ENCODE measurements around the gene RTKN. TPM values are rescaled to one million over a fixed set of nuclear protein-coding genes. Genes with fewer than 3 reads are reported as not detected.

RTKN gene
- total and polyA plus RNA-seq, 9 of the 15 experiments (the other 6 are each of a cell fraction or from before 2014, with no cell fraction given), result 0.14 to 6.9 (median 3.6) TPM

DNA sequence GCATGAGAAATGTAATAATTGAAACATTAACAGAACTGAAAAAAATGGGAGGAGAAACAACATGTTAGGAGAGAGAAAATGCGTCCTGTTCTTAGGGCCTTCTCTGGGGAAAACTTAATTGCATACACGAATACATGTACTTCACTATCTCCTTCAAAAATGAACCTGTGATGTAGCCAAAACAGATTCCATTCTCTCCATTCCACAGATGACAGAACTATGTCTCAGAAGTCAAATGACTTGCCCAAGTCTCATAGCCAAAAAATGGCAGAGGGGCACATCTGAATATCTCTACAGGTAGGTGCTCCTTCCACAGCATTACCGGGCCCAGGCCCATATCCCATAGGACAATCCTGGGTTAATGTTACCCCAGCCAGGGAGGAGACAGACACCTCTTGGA, 57.7 kb downstream of the RTKN start:
- TF ChIP-seq, protein P1, sequence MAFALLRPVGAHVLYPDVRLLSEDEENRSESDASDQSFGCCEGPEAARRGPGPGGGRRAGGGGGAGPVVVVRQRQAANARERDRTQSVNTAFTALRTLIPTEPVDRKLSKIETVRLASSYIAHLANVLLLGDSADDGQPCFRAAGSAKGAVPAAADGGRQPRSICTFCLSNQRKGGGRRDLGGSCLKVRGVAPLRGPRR (CRISPR knock-in tag; IDR thresholded peaks at IDR 0.05), result no peak
- TF ChIP-seq ZFP36 (IDR thresholded peaks at IDR 0.05; ENCODE audit: low read depth, low read length, partially characterized antibody) (no peak), ZNF707 (CRISPR knock-in tag; conservative IDR thresholded peaks at IDR 0.05) (no peak), HIVEP1 (CRISPR knock-in tag; IDR thresholded peaks at IDR 0.05) (no peak), CBFA2T3 (IDR thresholded peaks at IDR 0.05) (no peak), ZNF57 (CRISPR knock-in tag; IDR thresholded peaks at IDR 0.05) (no peak), KLF1 (tag; IDR thresholded peaks at IDR 0.05) (no peak), ZNF584 (CRISPR knock-in tag; IDR thresholded peaks at IDR 0.05; ENCODE audit: low read depth) (no peak), CBX8 (IDR thresholded peaks at IDR 0.05; ENCODE audit: borderline replicate concordance, extremely low read depth, low read depth, low read length, poor library complexity, severe bottlenecking) (no peak), GATAD2A (IDR thresholded peaks at IDR 0.05) (no peak)
- TF ChIP-seq, protein P2, sequence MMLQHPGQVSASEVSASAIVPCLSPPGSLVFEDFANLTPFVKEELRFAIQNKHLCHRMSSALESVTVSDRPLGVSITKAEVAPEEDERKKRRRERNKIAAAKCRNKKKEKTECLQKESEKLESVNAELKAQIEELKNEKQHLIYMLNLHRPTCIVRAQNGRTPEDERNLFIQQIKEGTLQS (IDR thresholded peaks at IDR 0.05), result no peak
- TF ChIP-seq, protein P2 (CRISPR knock-in tag; conservative IDR thresholded peaks at IDR 0.05), result no peak
- TF ChIP-seq, protein P3, sequence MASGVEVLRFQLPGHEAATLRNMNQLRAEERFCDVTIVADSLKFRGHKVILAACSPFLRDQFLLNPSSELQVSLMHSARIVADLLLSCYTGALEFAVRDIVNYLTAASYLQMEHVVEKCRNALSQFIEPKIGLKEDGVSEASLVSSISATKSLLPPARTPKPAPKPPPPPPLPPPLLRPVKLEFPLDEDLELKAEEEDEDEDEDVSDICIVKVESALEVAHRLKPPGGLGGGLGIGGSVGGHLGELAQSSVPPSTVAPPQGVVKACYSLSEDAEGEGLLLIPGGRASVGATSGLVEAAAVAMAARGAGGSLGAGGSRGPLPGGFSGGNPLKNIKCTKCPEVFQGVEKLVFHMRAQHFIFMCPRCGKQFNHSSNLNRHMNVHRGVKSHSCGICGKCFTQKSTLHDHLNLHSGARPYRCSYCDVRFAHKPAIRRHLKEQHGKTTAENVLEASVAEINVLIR (CRISPR knock-in tag; IDR thresholded peaks at IDR 0.05), result no peak
- peaks cover 3% of the 10 kb centered on the region; the same call in 1 of the 2 replicates for H4K20me1 ChIP-seq (replicated peaks; ENCODE audit: control insufficient read depth, insufficient read depth, low read length)
- WGBS (ENCODE audit: insufficient coverage, low coverage, missing lambda C conversion rate), result 62% methylated on average over 3 of the region's 3 CpGs

More for the DNA sequence above, 57.7 kb downstream of the RTKN start:
- no peak overlapping the region for H3K9ac ChIP-seq (ENCODE audit: insufficient read depth in 1 of 2, low read depth in 2 of 2, low read length in 2 of 2)
- ChIA-PET POLR2A (no interaction called here), CTCF (ENCODE audit: low intra/inter-chr PET ratio) (no interaction called here)
- no peak overlapping the region for H2AFZ ChIP-seq (ENCODE audit: low read depth, low read length)
- H3K36me3 ChIP-seq (ENCODE audit: control insufficient read depth, insufficient read depth, low read length), result peaks cover 12% of the 10 kb centered on the region; the same call in 2 of the 3 replicates
- no TSS peak for BruUV-seq (replicated peaks)
- H3K4me2 ChIP-seq (ENCODE audit: insufficient read depth, low read length), result no peak overlapping the region
- H3K4me3 ChIP-seq, result no peak overlapping the region
- no peak overlapping the region for H3K27ac ChIP-seq (ENCODE audit: extremely low read depth, low read depth, low read length)
- peaks cover 17% of the 10 kb centered on the region; the same call in 2 of the 3 replicates for H3K79me2 ChIP-seq (ENCODE audit: control insufficient read depth, insufficient read depth, low read length)
- H3K27me3 ChIP-seq (ENCODE audit: control insufficient read depth in 2 of 2, insufficient read depth in 2 of 2, low read length in 2 of 2), result no peaks in the 10 kb centered on the region
- H3K4me1 ChIP-seq (replicated peaks in 1 of 2; ENCODE audit: control insufficient read depth in 2 of 2, insufficient read depth in 2 of 2, low read length in 2 of 2), result peaks cover 8 to 24% of the 10 kb centered on the region in 2 experiments; a peak in 4 of 5 replicates
- ATAC-seq, result no peak
- intact Hi-C loops (cut with micrococcal nuclease), result no loop called here
- DNase-seq (ENCODE audit: extremely low read depth in 1 of 4, low spot score in 3 of 4), result no peak
- FAIRE-seq, result no peak
- no peaks in the 10 kb centered on the region for H3K9me3 ChIP-seq (replicated peaks; ENCODE audit: control insufficient read depth, insufficient read depth, low read depth, low read length)
- in situ Hi-C loops (cut with MboI), result no loop called here
- H3K9me1 ChIP-seq (ENCODE audit: control insufficient read depth, insufficient read depth, low read length), result no peaks in the 10 kb centered on the region

Measured in K562 (cell line).